HG03575 (cell line): ENCODE results near the gene FOXP4.

Experiments
- ATAC-seq: cut with Tn5 transposase; IDR thresholded peaks from one replicate; pipeline ENCODE4 v1.9.1; 2021; ENCODE audit not compliant: unreplicated experiment, insufficient number of reproducible peaks, low FRiP score; ENCODE audit errors: extremely low read depth

FOXP4 gene

GRCh38 chr6:41591859-41592502 lies 45.8 kb downstream of the FOXP4 start:
- no peak for ATAC-seq

GRCh38 chr6:41593406-41593805 lies 47.2 kb downstream of the FOXP4 start:
- no peak for ATAC-seq

- ATAC-seq: no peak
These were observed 47.7 kb downstream of the FOXP4 start for GRCh38 chr6:41593839-41594238.

GRCh38 chr6:41594326-41594725 lies 48.1 kb downstream of the FOXP4 start:
- no peak for ATAC-seq

- ATAC-seq: no peak
These were observed 48.6 kb downstream of the FOXP4 start for GRCh38 chr6:41594766-41595165.

GRCh38 chr6:41595166-41595565 lies 49.0 kb downstream of the FOXP4 start:
- ATAC-seq: no peak

GRCh38 chr6:41596096-41596685 lies 50.0 kb downstream of the FOXP4 start:
- ATAC-seq: no peak

- ATAC-seq: no peak
These were observed 50.6 kb downstream of the FOXP4 start for GRCh38 chr6:41596807-41597206.

GRCh38 chr6:41597246-41598000 lies 51.2 kb downstream of the FOXP4 start:
- no peak for ATAC-seq

GRCh38 chr6:41598670-41599014 lies 52.5 kb downstream of the FOXP4 start:
- ATAC-seq: no peak

GRCh38 chr6:41599015-41599851 lies 53.1 kb downstream of the FOXP4 start:
- ATAC-seq: no peak

- ATAC-seq: no peak
These were observed 53.8 kb downstream of the FOXP4 start for GRCh38 chr6:41599852-41600445.

- ATAC-seq: no peak
These were observed 54.5 kb downstream of the FOXP4 start for GRCh38 chr6:41600499-41601247.

GRCh38 chr6:41601248-41601549 lies 55.0 kb downstream of the FOXP4 start:
- no peak for ATAC-seq

- no peak for ATAC-seq
These were observed 56.2 kb downstream of the FOXP4 start for GRCh38 chr6:41602422-41602743.

GRCh38 chr6:41602864-41603608 lies 56.9 kb downstream of the FOXP4 start:
- ATAC-seq: no peak

GRCh38 chr6:41604006-41604405 lies 57.8 kb downstream of the FOXP4 start:
- no peak for ATAC-seq

GRCh38 chr6:41605649-41606048 lies 59.5 kb downstream of the FOXP4 start:
- no peak for ATAC-seq
